Stimulated activated CD4-positive, alpha-beta T cell treated with anti-CD3 and anti-CD28 coated beads, Interleukin-4, amount 100 ng/mL, for 4 hours (primary cell): Measurements from ENCODE around the gene LAMA5.

ENCODE experiments used
- DNase-seq, 2 experiments: peaks; one replicate each; pipeline ENCODE4 v3.0.0-alpha.2; 2020

Gene LAMA5

DNA sequence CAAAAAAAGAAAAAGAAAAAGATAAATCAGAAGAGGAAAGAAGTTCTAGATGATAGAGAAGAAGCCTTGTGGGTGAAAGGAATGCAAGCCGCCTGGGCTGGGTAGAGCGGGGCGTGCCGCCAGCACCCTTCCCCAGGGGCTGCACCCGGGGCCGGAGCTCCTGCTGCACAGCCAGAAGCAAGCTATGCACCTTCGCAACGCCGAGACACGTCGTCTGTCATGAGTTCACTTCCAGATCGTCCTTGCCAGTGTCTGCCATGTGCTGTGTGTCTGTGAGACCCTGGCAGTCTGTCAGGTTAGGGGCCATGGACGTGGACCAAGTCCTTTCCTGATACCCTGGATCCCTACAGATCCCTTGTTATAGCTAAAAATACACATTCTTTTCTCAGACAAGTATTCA lies 89.9 kb downstream of the LAMA5 start:
- DNase-seq: no peak

- DNase-seq: no peak
Measured at GRCh38 chr20:62276439-62276838, 90.7 kb downstream of the LAMA5 start.

GRCh38 chr20:62275219-62275618 lies 91.9 kb downstream of the LAMA5 start:
- DNase-seq: no peak

DNA sequence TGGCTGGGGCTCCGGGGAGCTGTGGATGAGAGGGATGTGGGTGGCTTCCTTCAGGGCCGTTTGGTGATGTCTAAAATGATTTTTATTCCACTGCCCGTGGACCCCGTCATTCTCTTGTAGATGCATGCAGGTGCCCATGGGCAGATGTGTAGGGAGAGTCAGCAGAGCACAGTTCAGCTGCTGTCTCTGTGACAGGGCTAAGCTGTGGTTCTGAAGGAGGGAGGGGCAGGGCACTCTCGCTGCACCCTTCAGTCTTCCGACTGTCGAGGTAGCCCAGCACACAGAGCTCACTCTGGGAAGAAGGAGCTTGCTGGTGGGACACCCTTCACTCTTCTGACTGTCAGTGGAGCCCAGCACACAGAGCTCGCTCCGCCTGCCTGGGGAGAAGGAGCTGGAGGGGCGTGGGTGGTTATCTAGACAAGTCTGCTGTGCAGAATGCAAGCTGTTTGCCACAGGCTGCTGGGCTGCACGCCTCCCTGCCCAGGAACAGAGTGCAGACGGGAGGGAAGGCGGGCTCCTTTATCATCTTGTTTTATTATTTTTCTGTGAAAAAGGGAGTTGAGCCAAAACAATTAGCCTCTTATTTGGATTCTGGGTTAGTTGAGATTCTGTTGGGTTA lies 92.7 kb downstream of the LAMA5 start:
- no peak for DNase-seq

DNA sequence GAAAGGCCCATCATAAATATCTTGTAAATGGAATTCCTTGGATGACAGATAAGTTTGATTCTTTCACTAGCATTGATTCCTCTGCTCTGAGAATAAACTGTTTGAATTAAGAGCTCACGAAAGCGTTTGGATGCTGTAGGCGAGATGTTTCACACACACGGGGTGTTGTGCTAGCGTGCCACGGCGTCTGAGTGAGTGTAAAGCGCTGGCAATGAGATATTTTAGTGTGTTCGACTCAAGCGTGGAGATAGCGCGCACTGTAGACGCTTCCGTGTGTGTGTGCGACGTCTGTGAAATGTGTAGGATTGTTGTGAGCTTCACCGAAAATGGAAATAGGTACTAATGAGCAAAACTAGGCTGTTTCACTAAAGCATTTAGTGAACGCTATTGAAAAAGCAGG lies 93.7 kb downstream of the LAMA5 start:
- no peak for DNase-seq

DNA sequence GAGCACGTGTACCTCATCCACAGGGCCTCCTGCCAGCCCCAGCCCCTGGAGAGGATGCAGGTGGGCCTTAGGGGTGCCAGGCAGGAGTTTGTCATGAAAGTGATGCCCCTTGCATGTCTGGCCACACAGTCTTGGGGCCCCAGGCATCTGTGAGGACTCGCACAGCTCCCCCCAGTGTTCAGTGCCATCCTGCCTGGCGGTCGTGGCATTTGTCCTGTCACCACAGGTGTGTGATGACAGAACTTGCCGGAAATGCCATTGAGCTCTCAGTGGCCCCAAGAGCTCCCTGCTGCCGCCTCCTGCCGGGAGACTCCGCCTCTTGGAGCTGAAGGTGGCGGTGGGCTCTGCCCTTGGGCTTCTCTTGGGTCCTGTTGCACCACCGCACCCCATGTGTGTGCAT lies 94.9 kb downstream of the LAMA5 start:
- DNase-seq: no peak

DNA sequence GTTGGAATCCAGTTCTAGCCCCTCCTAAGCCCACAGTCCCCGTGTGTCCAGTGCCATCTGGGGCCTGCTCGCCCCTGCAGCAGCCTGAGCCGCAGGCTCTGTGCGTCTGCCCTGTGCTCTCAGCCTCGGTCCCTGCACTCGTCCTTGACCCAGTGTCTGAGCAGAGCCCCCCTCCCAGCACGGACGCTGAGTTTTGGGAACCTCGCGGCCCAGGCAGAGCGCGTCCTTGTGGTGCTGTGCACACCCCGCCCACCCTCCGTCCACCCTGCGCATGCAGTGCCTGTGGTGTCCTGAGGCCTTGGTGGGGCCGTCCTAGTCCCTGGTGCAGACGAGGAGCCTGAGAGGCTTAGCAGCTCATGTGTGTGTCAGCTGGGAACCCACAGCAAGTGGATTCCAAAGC lies 97.2 kb downstream of the LAMA5 start:
- DNase-seq: no peak

GRCh38 chr20:62269378-62269777 lies 97.7 kb downstream of the LAMA5 start:
- no peak for DNase-seq

DNA sequence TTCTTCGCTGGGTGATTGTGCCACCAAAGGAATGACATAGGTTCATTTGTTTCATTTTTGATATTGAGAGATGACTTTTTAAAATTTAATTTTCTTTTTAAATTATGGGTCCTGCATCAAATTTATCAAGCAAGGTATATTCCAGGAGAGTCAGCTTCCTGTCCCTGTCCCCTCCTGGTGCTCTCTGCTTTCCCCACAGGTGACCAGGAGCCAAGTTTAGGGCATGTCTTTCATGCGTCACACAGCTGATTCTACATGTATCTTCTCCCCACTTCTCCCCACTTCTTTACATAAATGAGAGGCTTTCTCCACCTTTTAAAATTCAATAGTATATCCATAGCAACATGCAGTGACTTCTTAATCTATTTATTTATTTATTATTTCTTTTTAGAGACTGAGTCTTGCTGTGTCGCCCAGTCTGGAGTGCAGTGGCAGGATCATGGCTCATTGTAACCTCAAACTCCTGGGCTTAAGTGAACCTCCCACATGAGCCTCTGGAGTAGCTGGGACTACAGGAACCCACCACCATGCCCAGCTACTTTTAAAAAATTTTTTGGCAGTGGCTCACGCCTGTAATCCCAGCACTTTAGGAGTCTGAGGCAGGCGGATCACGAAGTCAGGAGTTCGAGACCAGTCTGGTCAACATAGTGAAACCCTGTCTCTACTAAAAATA lies 98.7 kb downstream of the LAMA5 start:
- no peak for DNase-seq

DNA sequence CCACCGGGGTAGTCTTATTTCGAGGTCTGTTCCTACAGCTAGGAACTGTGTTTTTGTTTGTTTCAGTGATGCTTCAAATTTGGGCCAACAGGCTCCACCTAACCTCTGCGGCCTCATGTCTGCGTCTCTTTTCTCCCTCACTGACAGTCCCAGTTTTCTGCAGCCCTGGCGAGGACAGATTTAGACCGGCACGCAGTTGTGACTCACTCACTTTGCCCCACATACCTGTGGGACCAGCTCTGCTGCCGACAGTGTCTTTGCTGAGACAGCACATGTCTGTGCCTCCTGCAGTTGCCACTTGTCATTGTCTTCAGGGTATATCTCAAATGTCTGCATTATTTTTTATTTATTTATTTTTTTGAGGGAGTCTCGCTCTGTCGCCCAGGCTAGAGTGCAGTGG lies 99.6 kb downstream of the LAMA5 start:
- DNase-seq: no peak

GRCh38 chr20:62266851-62267250 lies 100.3 kb downstream of the LAMA5 start:
- no peak for DNase-seq

DNA sequence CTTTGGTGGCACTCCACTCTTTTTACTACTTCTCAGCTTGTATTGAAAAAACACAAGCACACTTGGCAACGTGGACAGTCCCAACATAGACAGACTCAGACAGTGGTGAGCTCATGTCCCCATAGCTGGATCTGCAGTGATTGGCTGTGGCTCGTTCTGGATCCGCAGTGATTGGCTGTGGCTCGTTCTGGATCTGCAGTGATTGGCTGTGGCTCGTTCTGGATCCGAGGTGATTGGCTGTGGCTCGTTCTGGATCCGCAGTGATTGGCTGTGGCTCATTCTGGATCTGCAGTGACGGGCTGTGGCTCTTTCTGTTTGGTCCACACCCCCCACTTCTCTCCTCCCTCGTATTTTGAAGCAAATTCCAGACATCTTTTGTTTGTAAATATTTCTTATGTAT lies 100.8 kb downstream of the LAMA5 start:
- DNase-seq: no peak

DNA sequence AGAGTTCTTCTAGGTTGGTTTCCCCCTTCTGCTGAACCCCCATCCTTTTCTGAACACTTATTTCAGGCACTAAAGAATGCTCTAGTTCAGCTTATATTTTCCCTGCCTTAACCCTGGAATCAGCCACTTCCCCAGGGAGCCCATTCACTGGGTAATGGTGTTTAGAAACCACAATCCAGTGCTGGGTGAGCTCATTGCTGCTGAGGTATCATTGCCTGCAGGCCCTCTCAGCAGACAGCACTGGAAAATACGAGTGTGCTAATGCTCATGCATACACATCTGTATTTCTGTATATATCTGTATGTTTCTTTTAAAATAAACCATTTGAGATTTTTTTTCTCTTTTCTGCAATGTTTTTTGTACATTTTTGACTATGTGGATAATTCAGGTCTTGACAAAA lies 101.7 kb downstream of the LAMA5 start:
- DNase-seq: no peak

DNA sequence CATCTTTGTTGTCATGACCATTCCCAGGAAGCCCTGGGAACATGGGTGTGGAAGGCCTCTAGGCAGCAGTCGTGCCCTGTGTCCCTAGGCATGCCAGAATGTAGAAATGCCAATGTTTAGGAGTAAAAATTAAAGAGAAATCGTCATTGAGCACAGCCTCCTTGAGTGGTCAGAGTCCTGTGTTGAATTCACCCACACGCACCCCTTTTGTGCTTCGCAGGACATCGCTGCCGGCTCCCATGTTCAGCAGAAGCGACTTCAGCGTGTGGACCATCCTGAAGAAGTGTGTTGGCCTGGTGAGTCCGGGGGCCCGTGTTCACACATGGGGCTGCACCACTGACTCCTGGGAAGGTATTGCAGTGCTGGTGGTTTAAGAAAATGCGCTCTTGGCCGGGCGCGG lies 103.7 kb downstream of the LAMA5 start:
- no peak for DNase-seq

- DNase-seq: no peak
Measured at GRCh38 chr20:62262064-62262463, 105.0 kb downstream of the LAMA5 start.

GRCh38 chr20:62259294-62259565 lies 107.9 kb downstream of the LAMA5 start:
- no peak for DNase-seq
